B cell (primary cell): Measurements from ENCODE around the gene URB1. TPM values are rescaled to one million over a fixed set of nuclear protein-coding genes. Genes with fewer than 3 reads are reported as not detected.

Experiments used
- ATAC-seq: fragments of 200-7000 bp; cut with Tn5 transposase; one replicate; pipeline ENCODE4 v1.10.0; 2021; ENCODE audit warnings: low read depth, mild to moderate bottlenecking, moderate number of reproducible peaks, moderate library complexity
- CTCF ChIA-PET: fragments of 350-600 bp; sonication (Branson Sonifier 250); formaldehyde crosslinking; loops from one replicate; lab custom pipeline; 2021; ENCODE audit warnings: antibody characterized with exemption, inconsistent platforms; lab: Charles Lee
- POLR2A ChIA-PET: fragments of 350-600 bp; sonication (Branson Sonifier 250); formaldehyde crosslinking; loops from one replicate; lab custom pipeline; 2021; ENCODE audit warnings: antibody characterized with exemption; lab: Charles Lee
- DNase-seq: peaks from one replicate; pipeline ENCODE4 v3.0.0; 2013
- H2AFZ ChIP-seq: 2 replicates; pipeline ENCODE4 v1.6.1; 2012; ENCODE audit warnings: mild to moderate bottlenecking, low read depth, low read length; ENCODE audit not compliant: insufficient read depth, poor library complexity, severe bottlenecking
- H3K27ac ChIP-seq, 2 donors: 1 replicate in 1 of 2; 2 replicates in 1 of 2; pipeline ENCODE4 v1.5.1; 2012 to 2013; ENCODE audit warnings: low read length in 2 of 2, mild to moderate bottlenecking in 2 of 2, moderate library complexity in 1 of 2
- H3K27me3 ChIP-seq, 4 experiments: fragments of 200-600 bp in 1 of 4; sonication (generic) in 1 of 4; replicated peaks in 1 of 4; 1 replicate in 2 of 4; 2 replicates in 2 of 4; pipeline versions ENCODE4 v1.6.1 to v1.7.0; 2013 to 2016; ENCODE audit warnings: low read length in 3 of 4, mild to moderate bottlenecking in 2 of 4, mixed read lengths in 1 of 4, moderate library complexity in 1 of 4; ENCODE audit not compliant: insufficient read depth in 4 of 4, control insufficient read depth in 3 of 4; ENCODE audit errors: control extremely low read depth in 1 of 4
- H3K36me3 ChIP-seq, 2 experiments: replicated peaks in 1 of 2; 1 replicate in 1 of 2; 2 replicates in 1 of 2; pipeline versions ENCODE4 v1.6.1 to v1.7.1; 2013; ENCODE audit warnings: low read length in 1 of 2; ENCODE audit not compliant: insufficient read depth in 2 of 2, control insufficient read depth in 1 of 2; ENCODE audit errors: control extremely low read depth in 1 of 2, extremely low read depth in 1 of 2
- H3K4me1 ChIP-seq, 2 donors: fragments of 200-600 bp in 1 of 2; sonication (generic) in 1 of 2; 1 replicate in 1 of 2; 2 replicates in 1 of 2; pipeline versions ENCODE4 v1.5.1 to v1.6.1; 2013 to 2017; ENCODE audit warnings: low read length in 2 of 2; ENCODE audit not compliant: control insufficient read depth in 2 of 2, insufficient read depth in 2 of 2
- H3K4me2 ChIP-seq: replicated peaks from 2 replicates; pipeline ENCODE3; 2012; ENCODE audit warnings: mild to moderate bottlenecking, low read depth, low read length; ENCODE audit not compliant: poor library complexity, severe bottlenecking
- H3K4me3 ChIP-seq, 5 experiments: fragments of 200-600 bp in 1 of 5; sonication (generic) in 1 of 5; 1 replicate in 3 of 5; 2 replicates in 2 of 5; pipeline versions ENCODE4 v1.5.1 to v1.7.0; 2011 to 2016; ENCODE audit warnings: low read length in 4 of 5, mild to moderate bottlenecking in 4 of 5, low read depth in 2 of 5, control low read depth in 1 of 5, moderate library complexity in 1 of 5; ENCODE audit not compliant: insufficient read depth in 1 of 5; ENCODE audit errors: control extremely low read depth in 1 of 5, extremely low read depth in 1 of 5
- H3K79me2 ChIP-seq: fragments of 200-600 bp; sonication (generic); one replicate; pipeline ENCODE4 v1.6.0; 2016; ENCODE audit warnings: low read length; ENCODE audit not compliant: control insufficient read depth, insufficient read depth
- H3K9ac ChIP-seq: fragments of 200-600 bp; sonication (generic); 2 replicates; pipeline ENCODE4 v1.6.1; 2017; ENCODE audit warnings: mild to moderate bottlenecking, low read length, moderate library complexity
- H3K9me3 ChIP-seq, 3 donors: one replicate each; pipeline versions ENCODE4 v1.6.1 to v1.7.1; 2013; ENCODE audit warnings: low read length in 2 of 3; ENCODE audit not compliant: control insufficient read depth in 2 of 3, insufficient read depth in 1 of 3; ENCODE audit errors: control extremely low read depth in 1 of 3
- H4K20me1 ChIP-seq: 2 replicates; pipeline ENCODE4 v1.6.0; 2012; ENCODE audit warnings: mild to moderate bottlenecking, low read length; ENCODE audit not compliant: insufficient read depth, control insufficient read depth, poor library complexity, severe bottlenecking
- H3K27ac Mint-ChIP-seq: one replicate; pipeline ENCODE4 v1.8.0; 2021; ENCODE audit warnings: mixed read lengths
- H3K27me3 Mint-ChIP-seq: one replicate; pipeline ENCODE4 v1.8.0; 2021; ENCODE audit warnings: mixed read lengths
- H3K4me1 Mint-ChIP-seq: one replicate; pipeline ENCODE4 v1.8.0; 2021; ENCODE audit warnings: mixed read lengths
- H3K4me3 Mint-ChIP-seq: one replicate; pipeline ENCODE4 v1.8.0; 2021; ENCODE audit warnings: mixed read lengths
- H3K9me3 Mint-ChIP-seq: one replicate; pipeline ENCODE4 v1.8.0; 2022; ENCODE audit warnings: mixed read lengths; ENCODE audit not compliant: insufficient read depth
- CTCF ChIP-seq: fragments of 200-600 bp; IDR thresholded peaks from one replicate; pipeline ENCODE4 v1.8.0; 2022; ENCODE audit warnings: antibody characterized with exemption, mild to moderate bottlenecking
- EZH2 ChIP-seq: IDR thresholded peaks from 2 replicates; pipeline ENCODE4 v1.6.1; 2012; ENCODE audit warnings: borderline replicate concordance, low read depth, mild to moderate bottlenecking, moderate library complexity, low read length; ENCODE audit not compliant: insufficient read depth, poor library complexity, severe bottlenecking
- WGBS: methylation state at CpG from one replicate; pipeline ENCODE4 v1.1.5; 2013; ENCODE audit warnings: missing lambda C conversion rate; ENCODE audit not compliant: insufficient coverage; 5-methylcytosine and 5-hydroxymethylcytosine counted together
- intact Hi-C: fragments of 100-400 bp; cut with micrococcal nuclease; formaldehyde crosslinking; loops from one replicate; pipeline ENCODE4 v1.10.0; 2022
- polyA plus RNA-seq: library from polyadenylated mRNA; depleted of rRNA; stranded (reverse); fragments of >200 nt; gene quantifications from 2 replicates; pipeline ENCODE4 v1.2.3, GENCODE V29; 2012
- total RNA-seq, 2 donors: library from RNA; stranded (reverse); fragments of 120-200 nt in 1 of 2; gene quantifications; 1 replicate in 1 of 2; 2 replicates in 1 of 2; pipeline versions ENCODE4 v1.2.3 to v1.2.4, GENCODE V29; 2013 to 2022

Gene URB1
- total and polyA plus RNA-seq, 2 donors (not counting 1 experiment from before 2014, with no cell fraction given) = 4.7 to 15.2 TPM

DNA sequence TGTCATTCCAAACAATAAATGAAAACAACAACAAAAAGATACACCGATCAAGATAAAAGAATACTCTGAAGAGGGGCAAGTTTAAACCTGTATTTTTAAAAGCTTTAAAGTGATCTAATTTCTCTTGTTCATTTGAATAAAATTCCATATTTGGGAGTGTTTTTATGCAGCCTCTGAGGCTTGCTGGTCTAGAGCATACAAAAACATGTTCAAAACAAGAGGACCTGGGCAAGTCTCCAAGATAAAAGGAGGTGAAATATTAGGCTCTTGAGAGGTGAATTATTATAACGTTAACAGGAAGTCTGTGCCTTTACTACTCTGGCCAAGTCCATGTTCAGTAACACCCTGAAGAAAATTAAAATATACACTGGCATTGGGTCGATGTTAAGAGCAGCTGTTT lies 20.1 kb downstream of the URB1 start:
- CTCF ChIA-PET = no interaction called here
- no peaks in the 10 kb centered on the region for H3K79me2 ChIP-seq
- intact Hi-C loops = no loop called here
- DNase-seq = no peak
- H2AFZ ChIP-seq = no peak overlapping the region
- peaks cover 1 to 55% of the 10 kb centered on the region in 2 experiments for H3K36me3 ChIP-seq
- H3K9ac ChIP-seq = no peak overlapping the region
- no peaks in the 10 kb centered on the region for H3K9me3 Mint-ChIP-seq
- H3K27ac ChIP-seq = no peak overlapping the region
- ATAC-seq = no peak
- POLR2A ChIA-PET = no interaction called here
- no peak overlapping the region for H3K4me3 Mint-ChIP-seq
- no peaks in the 10 kb centered on the region for H3K4me1 Mint-ChIP-seq
- no peak overlapping the region for H3K4me2 ChIP-seq
- H3K27me3 Mint-ChIP-seq = no peaks in the 10 kb centered on the region
- no peak overlapping the region for H3K27ac Mint-ChIP-seq
- no peaks in the 10 kb centered on the region for H3K9me3 ChIP-seq
- WGBS = no CpG with 5 or more reads among the region's 3 CpGs
- TF ChIP-seq EZH2 (no peak), CTCF (no peak)
- H4K20me1 ChIP-seq = no peaks in the 10 kb centered on the region
- H3K27me3 ChIP-seq = no peaks in the 10 kb centered on the region
- H3K4me1 ChIP-seq = no peaks in the 10 kb centered on the region
- H3K4me3 ChIP-seq = no peak overlapping the region

DNA sequence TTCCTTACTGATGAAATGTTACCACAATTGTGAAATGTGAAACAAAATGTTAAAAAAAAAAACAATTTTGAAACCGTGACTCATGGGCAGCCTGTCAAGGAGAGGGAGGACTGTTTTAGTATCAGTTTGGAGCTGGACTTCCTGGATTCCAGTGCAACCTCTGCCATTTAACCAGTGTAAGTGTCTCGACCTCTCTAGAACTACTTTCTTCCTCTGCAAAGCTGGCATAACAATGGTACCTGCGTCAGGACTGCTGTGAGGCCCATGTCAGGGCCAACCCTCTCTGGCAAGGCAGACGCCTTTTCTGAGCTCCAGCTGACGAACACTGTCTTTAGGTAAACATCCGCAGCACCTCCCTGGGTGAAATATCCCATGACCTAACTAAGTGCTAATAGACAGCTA lies 20.9 kb downstream of the URB1 start:
- no peak overlapping the region for H3K4me3 ChIP-seq
- no peak overlapping the region for H3K27ac Mint-ChIP-seq
- H3K27me3 Mint-ChIP-seq = no peaks in the 10 kb centered on the region
- H3K4me3 Mint-ChIP-seq = no peak overlapping the region
- no peaks in the 10 kb centered on the region for H3K4me1 ChIP-seq
- peaks cover 1 to 55% of the 10 kb centered on the region in 2 experiments for H3K36me3 ChIP-seq
- DNase-seq (no peak), ATAC-seq (no peak)
- no peaks in the 10 kb centered on the region for H3K9me3 Mint-ChIP-seq
- H3K27ac ChIP-seq = no peak overlapping the region
- H4K20me1 ChIP-seq = no peaks in the 10 kb centered on the region
- H3K4me2 ChIP-seq = no peak overlapping the region
- 96% methylated on average over 6 of the region's 6 CpGs for WGBS
- TF ChIP-seq CTCF (no peak), EZH2 (no peak)
- H3K9ac ChIP-seq = no peak overlapping the region
- no peak overlapping the region for H2AFZ ChIP-seq
- ChIA-PET POLR2A (no interaction called here), CTCF (no interaction called here)
- no peaks in the 10 kb centered on the region for H3K79me2 ChIP-seq
- no peaks in the 10 kb centered on the region for H3K9me3 ChIP-seq
- intact Hi-C loops = no loop called here
- no peaks in the 10 kb centered on the region for H3K4me1 Mint-ChIP-seq
- no peaks in the 10 kb centered on the region for H3K27me3 ChIP-seq
